Measurements from ENCODE around the gene P3H1. TPM values are rescaled to one million over a fixed set of nuclear protein-coding genes. Genes with fewer than 3 reads are reported as not detected.

Gene P3H1
- total and polyA plus RNA-seq, 2 of the 13 experiments (the other 11 are each of a cell fraction or from before 2014, with no cell fraction given) = 64.6 to 120 TPM

DNA sequence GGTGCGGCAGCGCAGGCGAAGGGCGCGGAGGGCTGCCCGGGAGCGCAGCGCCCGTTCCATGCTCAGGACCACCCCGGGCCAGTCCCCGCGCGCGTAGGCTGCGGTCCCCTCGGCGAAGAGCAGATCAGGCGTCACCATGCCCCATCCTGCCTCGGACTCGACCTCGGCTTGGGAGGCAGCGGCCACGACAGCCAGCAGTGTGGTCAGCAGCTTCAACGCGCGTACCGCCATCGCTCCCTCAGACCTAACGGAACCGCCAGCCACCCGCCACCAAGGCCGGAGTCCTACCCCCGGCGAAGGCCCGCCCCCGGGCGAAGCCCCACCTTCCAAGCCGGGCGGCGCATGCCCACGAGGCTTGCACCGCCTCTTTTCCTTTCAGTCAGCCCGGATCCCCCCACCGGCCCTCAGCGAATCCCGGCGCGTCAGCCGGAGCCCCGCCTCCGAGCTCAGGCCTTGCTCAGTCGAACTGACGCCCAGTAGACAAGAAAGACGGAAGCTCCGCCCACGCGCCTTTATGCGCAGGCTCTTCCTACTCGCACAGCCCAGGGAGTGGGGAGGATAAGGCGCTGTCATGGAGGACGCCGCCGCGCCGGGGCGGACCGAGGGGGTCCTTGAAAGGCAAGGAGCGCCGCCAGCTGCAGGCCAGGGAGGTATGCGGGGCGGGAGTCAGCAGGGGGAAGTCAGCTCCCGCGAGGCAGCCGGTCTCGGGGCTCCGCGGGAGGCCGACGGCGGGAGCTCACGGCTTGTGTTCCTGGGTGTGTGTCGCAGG, at the start of gene P3H1, which contains the start of gene C1orf50 (continued):
- TF ChIP-seq, protein P1, sequence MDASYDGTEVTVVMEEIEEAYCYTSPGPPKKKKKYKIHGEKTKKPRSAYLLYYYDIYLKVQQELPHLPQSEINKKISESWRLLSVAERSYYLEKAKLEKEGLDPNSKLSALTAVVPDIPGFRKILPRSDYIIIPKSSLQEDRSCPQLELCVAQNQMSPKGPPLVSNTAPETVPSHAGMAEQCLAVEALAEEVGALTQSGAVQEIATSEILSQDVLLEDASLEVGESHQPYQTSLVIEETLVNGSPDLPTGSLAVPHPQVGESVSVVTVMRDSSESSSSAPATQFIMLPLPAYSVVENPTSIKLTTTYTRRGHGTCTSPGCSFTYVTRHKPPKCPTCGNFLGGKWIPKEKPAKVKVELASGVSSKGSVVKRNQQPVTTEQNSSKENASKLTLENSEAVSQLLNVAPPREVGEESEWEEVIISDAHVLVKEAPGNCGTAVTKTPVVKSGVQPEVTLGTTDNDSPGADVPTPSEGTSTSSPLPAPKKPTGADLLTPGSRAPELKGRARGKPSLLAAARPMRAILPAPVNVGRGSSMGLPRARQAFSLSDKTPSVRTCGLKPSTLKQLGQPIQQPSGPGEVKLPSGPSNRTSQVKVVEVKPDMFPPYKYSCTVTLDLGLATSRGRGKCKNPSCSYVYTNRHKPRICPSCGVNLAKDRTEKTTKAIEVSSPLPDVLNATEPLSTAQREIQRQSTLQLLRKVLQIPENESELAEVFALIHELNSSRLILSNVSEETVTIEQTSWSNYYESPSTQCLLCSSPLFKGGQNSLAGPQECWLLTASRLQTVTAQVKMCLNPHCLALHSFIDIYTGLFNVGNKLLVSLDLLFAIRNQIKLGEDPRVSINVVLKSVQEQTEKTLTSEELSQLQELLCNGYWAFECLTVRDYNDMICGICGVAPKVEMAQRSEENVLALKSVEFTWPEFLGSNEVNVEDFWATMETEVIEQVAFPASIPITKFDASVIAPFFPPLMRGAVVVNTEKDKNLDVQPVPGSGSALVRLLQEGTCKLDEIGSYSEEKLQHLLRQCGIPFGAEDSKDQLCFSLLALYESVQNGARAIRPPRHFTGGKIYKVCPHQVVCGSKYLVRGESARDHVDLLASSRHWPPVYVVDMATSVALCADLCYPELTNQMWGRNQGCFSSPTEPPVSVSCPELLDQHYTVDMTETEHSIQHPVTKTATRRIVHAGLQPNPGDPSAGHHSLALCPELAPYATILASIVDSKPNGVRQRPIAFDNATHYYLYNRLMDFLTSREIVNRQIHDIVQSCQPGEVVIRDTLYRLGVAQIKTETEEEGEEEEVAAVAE (CRISPR knock-in tag; IDR thresholded peaks at IDR 0.05; ENCODE audit: borderline replicate concordance) = peak; percentile 22; the same call in 1 of the 2 replicates
- TF ChIP-seq ZFP90 (CRISPR knock-in tag; IDR thresholded peaks at IDR 0.05; ENCODE audit: borderline replicate concordance) (peak; percentile 79), ZNF260 (CRISPR knock-in tag; IDR thresholded peaks at IDR 0.05; ENCODE audit: borderline replicate concordance, low read depth) (no peak), ZNF468 (CRISPR knock-in tag; IDR thresholded peaks at IDR 0.05) (no peak), IKZF4 (CRISPR knock-in tag; IDR thresholded peaks at IDR 0.05; ENCODE audit: borderline replicate concordance, low read depth, not compliant biosample characterization) (no peak), TAF1 (CRISPR knock-in tag; IDR thresholded peaks at IDR 0.05) (peak; percentile 88), ZNF543 (CRISPR knock-in tag; IDR thresholded peaks at IDR 0.05) (peak; percentile 72), ZBTB7A (CRISPR knock-in tag; IDR thresholded peaks at IDR 0.05) (peak; percentile 50; the same call in 1 of the 2 replicates), TARDBP (CRISPR knock-in tag; IDR thresholded peaks at IDR 0.05) (no peak; the same call in 1 of the 2 replicates), ZNF790 (CRISPR knock-in tag; IDR thresholded peaks at IDR 0.05; ENCODE audit: borderline replicate concordance) (0 out of 2 replicates have a peak, but pooled peaks have one; percentile 46), ZNF451 (CRISPR knock-in tag; IDR thresholded peaks at IDR 0.05) (peak; percentile 72; the same call in 1 of the 2 replicates), ISL2 (CRISPR knock-in tag; IDR thresholded peaks at IDR 0.05) (peak; percentile 66), ZNF629 (CRISPR knock-in tag; conservative IDR thresholded peaks at IDR 0.05) (peak; percentile 47; the same call in 1 of the 2 replicates), CHD2 (IDR thresholded peaks at IDR 0.05; ENCODE audit: low read depth, low read length) (peak; percentile 56; the same call in 1 of the 2 replicates), GABPB1 (CRISPR knock-in tag; IDR thresholded peaks at IDR 0.05) (peak; percentile 85), JARID2 (CRISPR knock-in tag; IDR thresholded peaks at IDR 0.05; ENCODE audit: insufficient replicate concordance) (no peak), RFX3 (CRISPR knock-in tag; IDR thresholded peaks at IDR 0.05) (no peak), ZNF383 (CRISPR knock-in tag; IDR thresholded peaks at IDR 0.05; ENCODE audit: borderline replicate concordance) (no peak), CBFB (CRISPR knock-in tag; IDR thresholded peaks at IDR 0.05) (no peak), KMT2A (CRISPR knock-in tag; IDR thresholded peaks at IDR 0.05) (no peak; the same call in 1 of the 2 replicates), ZNF557 (CRISPR knock-in tag; IDR thresholded peaks at IDR 0.05) (peak; percentile 61; the same call in 1 of the 2 replicates), RXRB (CRISPR knock-in tag; IDR thresholded peaks at IDR 0.05; ENCODE audit: borderline replicate concordance) (0 out of 2 replicates have a peak, but pooled peaks have one; percentile 45)
- TF ChIP-seq, protein P2, sequence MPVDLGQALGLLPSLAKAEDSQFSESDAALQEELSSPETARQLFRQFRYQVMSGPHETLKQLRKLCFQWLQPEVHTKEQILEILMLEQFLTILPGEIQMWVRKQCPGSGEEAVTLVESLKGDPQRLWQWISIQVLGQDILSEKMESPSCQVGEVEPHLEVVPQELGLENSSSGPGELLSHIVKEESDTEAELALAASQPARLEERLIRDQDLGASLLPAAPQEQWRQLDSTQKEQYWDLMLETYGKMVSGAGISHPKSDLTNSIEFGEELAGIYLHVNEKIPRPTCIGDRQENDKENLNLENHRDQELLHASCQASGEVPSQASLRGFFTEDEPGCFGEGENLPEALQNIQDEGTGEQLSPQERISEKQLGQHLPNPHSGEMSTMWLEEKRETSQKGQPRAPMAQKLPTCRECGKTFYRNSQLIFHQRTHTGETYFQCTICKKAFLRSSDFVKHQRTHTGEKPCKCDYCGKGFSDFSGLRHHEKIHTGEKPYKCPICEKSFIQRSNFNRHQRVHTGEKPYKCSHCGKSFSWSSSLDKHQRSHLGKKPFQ (CRISPR knock-in tag; IDR thresholded peaks at IDR 0.05; ENCODE audit: insufficient replicate concordance) = no peak
- TF ChIP-seq, protein P3, sequence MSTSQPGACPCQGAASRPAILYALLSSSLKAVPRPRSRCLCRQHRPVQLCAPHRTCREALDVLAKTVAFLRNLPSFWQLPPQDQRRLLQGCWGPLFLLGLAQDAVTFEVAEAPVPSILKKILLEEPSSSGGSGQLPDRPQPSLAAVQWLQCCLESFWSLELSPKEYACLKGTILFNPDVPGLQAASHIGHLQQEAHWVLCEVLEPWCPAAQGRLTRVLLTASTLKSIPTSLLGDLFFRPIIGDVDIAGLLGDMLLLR (CRISPR knock-in tag; IDR thresholded peaks at IDR 0.05) = peak; percentile 66; the same call in 1 of the 2 replicates

Measured in HepG2 (cell line).